H1 (cell line): Measurements from ENCODE around the gene SLC35E3.

ENCODE experiments used
- EZH2 ChIP-seq: fragments of 200-600 bp; sonication (generic); IDR thresholded peaks from 2 replicates; pipeline ENCODE4 v1.7.1; 2012; ENCODE audit warnings: low read depth, mild to moderate bottlenecking, moderate library complexity, low read length, inconsistent platforms; ENCODE audit not compliant: severe bottlenecking
- POLR2A ChIP-seq, 2 experiments: IDR thresholded peaks; 1 replicate in 1 of 2; 2 replicates in 1 of 2; pipeline ENCODE4 v1.6.1; 2011; ENCODE audit warnings: low read depth in 2 of 2, low read length in 2 of 2, mild to moderate bottlenecking in 2 of 2; ENCODE audit errors: control extremely low read depth in 1 of 2
- TF ChIP-seq, protein P1 (sequence below), 3 experiments: IDR thresholded peaks; 1 replicate in 2 of 3; 2 replicates in 1 of 3; pipeline versions ENCODE4 v1.5.1 to v1.6.1; 2011; ENCODE audit warnings: low read length in 3 of 3, mild to moderate bottlenecking in 3 of 3, inconsistent platforms in 2 of 3, low read depth in 1 of 3, moderate library complexity in 1 of 3; ENCODE audit not compliant: insufficient read depth in 1 of 3; ENCODE audit errors: control extremely low read depth in 1 of 3

DNA sequence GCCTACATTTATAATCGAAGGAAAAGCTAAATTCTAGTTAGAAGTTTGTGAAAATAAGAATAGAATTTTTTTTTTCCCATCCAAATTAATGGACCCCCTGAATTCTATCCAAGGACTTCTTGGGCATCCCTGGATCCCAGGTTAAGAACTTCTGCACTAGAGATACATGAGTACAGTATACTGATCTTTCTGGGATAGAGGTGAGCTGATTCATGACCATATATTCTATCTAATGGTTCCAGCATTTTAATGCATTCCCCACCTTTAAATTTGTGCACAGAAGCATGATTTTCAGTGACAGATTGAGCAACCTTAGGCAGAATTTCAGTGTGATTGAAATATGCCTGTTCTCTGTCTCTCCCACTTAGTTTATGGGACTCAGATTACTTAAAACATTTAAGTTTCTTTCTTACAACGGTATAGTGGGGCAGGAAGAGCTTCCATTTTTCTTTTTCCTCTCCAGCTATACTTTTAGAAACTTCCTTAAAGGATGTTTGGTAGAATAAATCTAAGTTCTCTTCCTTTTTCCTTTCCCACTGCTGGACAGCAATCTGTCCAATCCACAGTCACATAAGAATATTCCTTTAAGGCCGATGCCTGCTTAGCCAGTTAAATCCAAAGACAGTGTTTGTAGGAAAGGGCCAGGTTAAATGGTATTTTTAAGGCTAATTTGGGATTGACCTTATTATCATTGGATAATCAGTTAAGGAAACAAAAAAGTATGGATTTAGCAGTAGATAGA, 68.7 kb downstream of the SLC35E3 start:
- TF ChIP-seq, protein P1, sequence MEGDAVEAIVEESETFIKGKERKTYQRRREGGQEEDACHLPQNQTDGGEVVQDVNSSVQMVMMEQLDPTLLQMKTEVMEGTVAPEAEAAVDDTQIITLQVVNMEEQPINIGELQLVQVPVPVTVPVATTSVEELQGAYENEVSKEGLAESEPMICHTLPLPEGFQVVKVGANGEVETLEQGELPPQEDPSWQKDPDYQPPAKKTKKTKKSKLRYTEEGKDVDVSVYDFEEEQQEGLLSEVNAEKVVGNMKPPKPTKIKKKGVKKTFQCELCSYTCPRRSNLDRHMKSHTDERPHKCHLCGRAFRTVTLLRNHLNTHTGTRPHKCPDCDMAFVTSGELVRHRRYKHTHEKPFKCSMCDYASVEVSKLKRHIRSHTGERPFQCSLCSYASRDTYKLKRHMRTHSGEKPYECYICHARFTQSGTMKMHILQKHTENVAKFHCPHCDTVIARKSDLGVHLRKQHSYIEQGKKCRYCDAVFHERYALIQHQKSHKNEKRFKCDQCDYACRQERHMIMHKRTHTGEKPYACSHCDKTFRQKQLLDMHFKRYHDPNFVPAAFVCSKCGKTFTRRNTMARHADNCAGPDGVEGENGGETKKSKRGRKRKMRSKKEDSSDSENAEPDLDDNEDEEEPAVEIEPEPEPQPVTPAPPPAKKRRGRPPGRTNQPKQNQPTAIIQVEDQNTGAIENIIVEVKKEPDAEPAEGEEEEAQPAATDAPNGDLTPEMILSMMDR (IDR thresholded peaks at IDR 0.05; ENCODE audit: control extremely low read depth in 1 of 3, insufficient read depth in 1 of 3, low read depth in 1 of 3, low read length in 3 of 3), result no peak
- TF ChIP-seq EZH2 (no peak), POLR2A (IDR thresholded peaks at IDR 0.05; ENCODE audit: control extremely low read depth in 1 of 2, low read depth in 2 of 2, low read length in 2 of 2) (no peak)
